ENCODE data around the gene CHRNA4. TPM values are rescaled to one million over a fixed set of nuclear protein-coding genes. Genes with fewer than 3 reads are reported as not detected.

The CHRNA4 gene
- total and polyA plus RNA-seq, 5 donors, result 0.02 to 0.54 (median 0.27) TPM; not detected in 1

DNA sequence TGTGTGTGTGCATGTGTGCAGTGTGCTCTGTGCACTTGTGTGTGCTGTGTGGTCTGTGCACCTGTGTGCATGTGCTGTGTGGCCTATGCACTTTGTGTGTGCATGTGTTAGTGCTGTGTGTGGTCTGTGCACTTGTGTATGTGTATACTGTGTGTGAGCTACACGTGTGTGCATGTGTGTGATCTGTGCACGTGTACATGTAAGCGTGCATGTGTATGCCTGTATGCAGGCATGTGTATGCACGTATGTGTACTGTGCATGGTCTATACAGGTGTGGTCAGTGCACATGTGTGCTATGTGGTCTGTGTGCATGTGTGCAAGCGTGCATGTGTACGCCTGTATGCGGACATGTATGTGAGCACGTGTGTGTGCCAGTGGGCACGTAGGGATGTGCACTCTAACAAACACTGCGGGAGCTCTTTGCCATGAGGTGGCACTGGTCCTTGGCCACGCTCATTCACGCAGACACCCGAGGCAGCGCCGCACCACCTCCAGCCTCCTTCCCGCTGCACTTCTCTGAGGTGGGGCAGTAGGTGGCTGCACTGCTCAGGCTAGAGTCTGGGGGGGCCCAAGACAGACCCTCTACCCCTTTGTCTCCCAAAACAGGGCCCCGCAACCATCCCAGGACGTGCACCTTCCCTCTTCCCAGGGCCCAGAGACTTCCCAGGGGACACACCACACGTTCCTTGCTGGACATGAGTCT, 42.4 kb upstream of the CHRNA4 start:
- Histone ChIP-seq H3K9me3 (ENCODE audit: control insufficient read depth, low read length) (no peaks in the 10 kb centered on the region), H3K4me3 (ENCODE audit: low read length) (no peak overlapping the region), H3K27me3 (ENCODE audit: control insufficient read depth, insufficient read depth) (no peaks in the 10 kb centered on the region), H3K4me1 (ENCODE audit: control insufficient read depth, insufficient read depth, low read length) (no peaks in the 10 kb centered on the region), H3K27ac (ENCODE audit: low read length) (no peak overlapping the region)
- 80% methylated on average over 19 of the region's 19 CpGs for WGBS
- no peak for ATAC-seq
- intact Hi-C loops (cut with DNase I), result no loop called here
- peak in 1 of 3 donors; percentile 26 for DNase-seq

DNA sequence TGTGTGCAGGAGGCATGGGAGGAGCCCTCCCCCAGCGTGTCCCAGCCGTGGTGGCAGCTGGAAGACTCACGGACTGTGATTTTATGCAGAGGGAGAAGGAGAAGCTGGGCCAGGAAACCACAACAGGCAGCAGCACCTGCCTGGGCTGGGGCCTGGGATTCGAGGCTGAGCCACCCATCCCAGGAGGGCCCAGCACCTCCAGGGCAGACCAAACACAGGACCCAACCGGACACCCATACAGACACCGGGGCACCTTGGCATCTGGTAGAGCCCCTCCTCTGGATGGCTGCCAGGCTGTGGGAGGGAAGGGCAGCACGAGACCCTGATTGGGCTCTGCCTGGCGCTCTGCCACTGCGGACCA, 41.7 kb upstream of the CHRNA4 start:
- Histone ChIP-seq H3K27me3 (ENCODE audit: control insufficient read depth, insufficient read depth) (no peaks in the 10 kb centered on the region), H3K9me3 (ENCODE audit: control insufficient read depth, low read length) (no peaks in the 10 kb centered on the region), H3K4me1 (ENCODE audit: control insufficient read depth, insufficient read depth, low read length) (no peaks in the 10 kb centered on the region), H3K4me3 (ENCODE audit: low read length) (no peak overlapping the region), H3K27ac (ENCODE audit: low read length) (no peak overlapping the region)
- no peak for ATAC-seq
- WGBS, result 44% methylated on average over 9 of the region's 9 CpGs
- intact Hi-C loops (cut with DNase I), result no loop called here
- peak in 1 of 3 donors; percentile 41 for DNase-seq

DNA sequence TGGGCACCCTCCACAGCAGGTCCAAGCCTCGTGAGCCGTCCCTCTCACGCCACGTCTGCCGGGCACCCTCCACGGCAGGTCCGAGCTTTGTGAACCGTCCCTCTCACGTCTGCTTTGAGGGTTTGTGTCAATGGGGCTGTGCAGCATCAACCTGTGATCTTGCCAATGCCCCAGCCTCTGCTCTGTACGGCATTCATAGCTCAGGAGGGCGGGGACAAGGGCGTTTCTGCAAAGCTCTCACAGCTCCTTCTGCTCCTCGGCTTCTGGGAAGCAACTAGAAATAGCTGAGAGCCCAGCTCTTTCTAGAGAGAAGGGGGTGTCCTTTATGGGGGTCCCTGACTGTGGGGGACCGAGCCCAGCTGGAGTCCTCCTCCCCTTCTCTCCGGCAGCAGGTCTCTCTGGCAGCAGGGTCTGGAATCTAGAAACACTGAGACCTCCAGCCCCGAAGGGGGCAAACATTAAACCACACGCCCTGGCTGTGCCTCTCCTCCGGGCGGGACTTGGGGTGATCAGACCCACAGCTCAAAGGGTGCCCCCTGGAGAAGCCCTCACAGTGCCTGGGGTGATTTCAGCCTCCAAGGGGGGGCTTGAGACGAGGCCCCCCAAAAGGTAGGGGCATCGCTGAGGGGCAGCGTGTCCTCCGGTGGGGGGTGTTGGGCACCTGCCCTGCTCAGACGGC, 41.2 kb upstream of the CHRNA4 start:
- ATAC-seq (no peak), DNase-seq (peak in 1 of 3 donors; percentile 36)
- WGBS, result 66% methylated on average over 24 of the region's 24 CpGs
- intact Hi-C loops (cut with DNase I), result no loop called here
- Histone ChIP-seq H3K9me3 (ENCODE audit: control insufficient read depth, low read length) (no peaks in the 10 kb centered on the region), H3K27ac (ENCODE audit: low read length) (no peak overlapping the region), H3K4me1 (ENCODE audit: control insufficient read depth, insufficient read depth, low read length) (no peaks in the 10 kb centered on the region), H3K27me3 (ENCODE audit: control insufficient read depth, insufficient read depth) (no peaks in the 10 kb centered on the region), H3K4me3 (ENCODE audit: low read length) (no peak overlapping the region)

DNA sequence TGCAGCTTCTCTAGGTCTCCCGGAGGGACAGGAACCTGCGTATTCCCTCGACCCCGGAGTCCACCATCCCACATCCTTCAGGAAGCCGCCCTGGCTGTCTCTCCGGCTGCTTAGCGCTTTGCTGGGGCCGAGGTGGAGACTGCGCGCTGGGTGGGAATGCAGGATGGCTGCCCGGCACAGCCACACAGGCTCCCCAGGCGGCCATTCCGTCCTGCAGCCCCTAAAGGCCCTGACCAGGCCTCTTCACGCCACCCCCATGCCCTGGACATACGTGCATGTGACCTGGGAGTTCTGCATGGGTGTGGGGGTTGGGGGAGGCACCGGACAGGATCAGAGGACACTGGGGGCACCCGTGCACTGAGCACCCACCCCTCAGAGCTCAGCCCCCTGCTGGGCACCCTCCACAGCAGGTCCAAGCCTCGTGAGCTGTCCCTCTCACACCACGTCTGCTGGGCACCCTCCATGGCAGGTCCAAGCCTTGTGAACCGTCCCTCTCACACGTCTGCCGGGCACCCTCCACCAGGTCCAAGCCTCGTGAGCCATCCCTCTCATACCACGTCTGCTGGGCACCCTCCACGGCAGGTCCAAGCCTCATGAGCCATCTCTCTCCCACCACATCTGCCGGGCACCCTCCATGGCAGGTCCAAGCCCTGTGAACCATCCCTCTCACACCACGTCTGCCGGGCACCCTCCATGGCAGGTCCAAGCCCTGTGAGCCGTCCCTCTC, 40.4 kb upstream of the CHRNA4 start:
- H3K27me3 ChIP-seq (ENCODE audit: control insufficient read depth, insufficient read depth), result no peaks in the 10 kb centered on the region
- no peaks in the 10 kb centered on the region for H3K9me3 ChIP-seq (ENCODE audit: control insufficient read depth, low read length)
- no peaks in the 10 kb centered on the region for H3K4me1 ChIP-seq (ENCODE audit: control insufficient read depth, insufficient read depth, low read length)
- ATAC-seq, result no peak
- intact Hi-C loops (cut with DNase I), result no loop called here
- 74% methylated on average over 29 of the region's 29 CpGs for WGBS
- peak in 1 of 3 donors; percentile 31 for DNase-seq
- no peak overlapping the region for H3K27ac ChIP-seq (ENCODE audit: low read length)
- no peak overlapping the region for H3K4me3 ChIP-seq (ENCODE audit: low read length)

DNA sequence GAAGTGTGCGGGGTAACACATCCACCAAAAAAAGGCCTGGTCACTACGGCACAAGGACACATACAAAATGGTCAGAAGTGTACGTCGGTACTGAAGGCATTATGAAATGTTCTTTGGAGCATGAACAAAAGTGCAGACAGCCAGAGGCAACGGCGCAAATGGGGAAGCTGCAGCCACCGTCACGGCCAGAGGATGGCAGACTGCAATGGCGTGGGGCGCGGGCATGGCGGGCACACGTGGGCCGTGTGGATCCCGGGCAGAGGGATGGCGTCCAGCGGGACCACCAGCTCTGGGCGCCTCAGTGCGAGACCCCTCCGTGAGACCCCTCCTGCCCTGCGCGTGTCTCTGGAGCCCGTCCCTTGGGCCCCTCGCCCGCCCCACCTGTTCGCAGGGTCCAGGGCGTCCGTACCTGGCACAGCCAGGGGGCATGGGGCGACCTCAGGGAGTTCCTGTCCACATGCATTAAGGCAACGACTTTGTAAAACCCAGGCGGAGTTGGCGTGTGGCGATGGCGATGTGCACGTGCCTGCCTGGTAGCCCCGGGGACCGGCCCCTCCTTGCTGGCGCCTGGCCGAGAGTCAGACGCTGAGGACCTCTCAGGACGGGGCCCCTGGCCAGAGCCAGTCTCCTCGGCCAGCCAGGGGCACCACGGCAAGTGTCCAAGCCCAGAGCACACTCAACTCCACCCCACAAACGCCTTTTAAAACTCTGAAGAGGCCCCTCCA, 39.5 kb upstream of the CHRNA4 start:
- 83% methylated on average over 44 of the region's 44 CpGs for WGBS
- no peak for ATAC-seq
- H3K27me3 ChIP-seq (ENCODE audit: control insufficient read depth, insufficient read depth), result no peaks in the 10 kb centered on the region

DNA sequence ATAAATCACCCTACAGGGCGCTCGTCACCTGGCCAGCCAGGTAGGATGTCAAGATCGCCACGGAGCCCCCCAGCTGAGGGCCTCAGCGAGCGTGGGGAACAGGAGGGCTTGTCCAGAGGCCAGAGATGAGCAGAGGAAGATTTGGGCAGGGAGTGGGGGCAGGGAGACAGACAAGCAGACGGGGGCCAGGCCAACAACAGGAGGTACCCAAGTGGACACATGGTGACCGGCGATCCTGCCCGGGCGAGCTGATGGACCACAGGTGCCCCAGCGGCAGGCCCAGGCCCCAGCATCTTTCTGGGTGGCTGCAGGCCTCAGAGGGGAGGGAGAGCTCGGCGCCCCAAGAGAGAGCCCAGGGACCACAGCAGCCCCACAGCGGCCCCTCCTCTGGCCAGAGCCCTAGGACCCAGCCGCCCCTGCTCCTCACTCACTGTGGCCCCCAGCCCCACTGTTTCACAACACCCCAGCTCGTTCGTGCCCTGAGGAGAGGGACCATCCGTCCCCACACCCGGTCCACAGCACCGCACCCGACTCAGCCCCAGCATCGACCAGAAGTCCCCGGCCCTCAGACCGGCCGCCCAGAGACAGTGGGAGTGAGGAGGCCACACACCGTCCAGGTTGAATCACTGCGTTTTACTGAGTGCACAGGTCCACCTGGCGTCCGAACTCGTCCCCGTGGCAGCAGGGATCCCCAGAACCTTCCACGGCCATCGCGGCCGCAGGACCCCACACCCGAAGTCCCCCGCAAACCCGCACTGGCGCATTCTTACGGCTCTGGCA, 38.6 kb upstream of the CHRNA4 start:
- ATAC-seq, result no peak

More for the DNA sequence above, 39.5 kb upstream of the CHRNA4 start:
- H3K27ac ChIP-seq (ENCODE audit: low read length), result no peak overlapping the region
- DNase-seq, result peak in 1 of 3 donors; percentile 48
- intact Hi-C loops (cut with DNase I), result no loop called here
- H3K4me1 ChIP-seq (ENCODE audit: control insufficient read depth, insufficient read depth, low read length), result no peaks in the 10 kb centered on the region
- no peak overlapping the region for H3K4me3 ChIP-seq (ENCODE audit: low read length)
- no peaks in the 10 kb centered on the region for H3K9me3 ChIP-seq (ENCODE audit: control insufficient read depth, low read length)

DNA sequence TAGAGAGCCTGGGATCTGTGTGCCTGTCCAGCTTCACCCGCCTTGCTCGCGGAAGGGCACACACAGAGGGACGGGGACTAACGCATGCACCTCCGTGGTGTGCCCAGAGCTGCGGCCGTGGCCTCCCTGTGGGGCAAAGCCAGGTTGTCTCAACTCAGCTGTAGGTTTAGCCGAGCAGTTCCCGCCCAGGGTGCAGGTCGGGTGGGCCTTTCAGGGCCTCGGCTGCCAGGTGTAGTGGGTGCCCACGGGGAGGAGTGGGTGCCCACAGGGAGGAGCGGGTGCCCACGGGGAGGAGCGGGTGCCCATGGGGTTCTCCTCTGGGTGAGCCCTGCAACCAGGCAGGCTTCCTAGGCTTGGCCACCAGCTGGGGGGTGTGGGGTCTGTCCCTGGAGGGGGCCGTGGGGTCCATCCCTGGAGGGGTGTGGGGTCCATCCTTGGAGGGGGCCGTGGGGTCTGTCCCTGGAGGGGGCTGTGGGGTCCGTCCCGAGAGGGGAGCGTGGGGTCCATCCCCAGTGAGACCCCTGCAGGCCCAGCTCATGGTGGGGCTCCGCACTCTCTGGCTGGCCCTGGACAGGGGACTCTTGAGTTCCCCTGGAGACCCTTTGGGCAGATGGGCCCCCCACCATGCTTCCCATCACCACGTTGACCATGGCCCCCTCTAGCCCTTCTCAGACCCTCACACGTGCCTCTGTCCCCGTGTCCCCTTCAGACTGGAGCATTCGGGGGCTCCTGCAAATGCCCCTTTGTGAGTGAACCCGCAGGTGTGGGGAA, 37.8 kb upstream of the CHRNA4 start:
- 83% methylated on average over 27 of the region's 27 CpGs for WGBS
- intact Hi-C loops (cut with DNase I), result no loop called here
- no peak overlapping the region for H3K27ac ChIP-seq (ENCODE audit: low read length)
- H3K4me1 ChIP-seq (ENCODE audit: control insufficient read depth, insufficient read depth, low read length), result no peaks in the 10 kb centered on the region
- H3K27me3 ChIP-seq (ENCODE audit: control insufficient read depth, insufficient read depth), result no peaks in the 10 kb centered on the region
- ATAC-seq (peak in 1 of 2 donors; percentile 6), DNase-seq (peak in 1 of 3 donors; percentile 50)
- H3K4me3 ChIP-seq (ENCODE audit: low read length), result no peak overlapping the region
- H3K9me3 ChIP-seq (ENCODE audit: control insufficient read depth, low read length), result no peaks in the 10 kb centered on the region

More for the DNA sequence above, 38.6 kb upstream of the CHRNA4 start:
- no peaks in the 10 kb centered on the region for H3K4me1 ChIP-seq (ENCODE audit: control insufficient read depth, insufficient read depth, low read length)
- no peaks in the 10 kb centered on the region for H3K9me3 ChIP-seq (ENCODE audit: control insufficient read depth, low read length)
- intact Hi-C loops (cut with DNase I), result no loop called here
- 86% methylated on average over 41 of the region's 41 CpGs for WGBS
- DNase-seq, result peak in 1 of 3 donors; percentile 52
- H3K27me3 ChIP-seq (ENCODE audit: control insufficient read depth, insufficient read depth), result no peaks in the 10 kb centered on the region
- no peak overlapping the region for H3K27ac ChIP-seq (ENCODE audit: low read length)
- no peak overlapping the region for H3K4me3 ChIP-seq (ENCODE audit: low read length)

DNA sequence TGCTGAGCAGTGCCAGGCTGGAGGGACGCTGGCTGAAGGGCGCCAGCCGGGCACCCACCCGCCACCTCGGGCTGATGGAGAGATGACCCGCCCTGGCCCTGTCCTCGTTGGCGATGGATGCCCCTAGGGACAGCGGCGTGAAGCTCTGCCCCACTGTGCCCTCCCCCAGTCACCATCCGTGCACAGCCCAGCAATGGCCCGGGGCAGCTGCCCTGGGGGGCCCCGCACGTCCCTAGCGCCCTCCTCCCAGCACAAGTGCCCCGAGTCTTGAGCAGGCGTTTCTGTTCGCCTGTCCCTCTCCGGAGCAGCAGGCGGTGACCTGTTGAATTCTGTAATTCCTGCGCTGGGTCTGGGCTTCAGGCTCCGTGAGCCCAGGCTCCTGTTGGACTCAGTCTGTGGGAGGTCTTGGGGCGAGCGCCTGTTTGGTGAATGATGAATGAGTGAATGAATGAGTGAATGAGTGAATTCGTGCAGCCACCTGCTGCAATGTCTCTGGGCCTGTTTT, 36.8 kb upstream of the CHRNA4 start:
- Histone ChIP-seq H3K27me3 (ENCODE audit: control insufficient read depth, insufficient read depth) (no peaks in the 10 kb centered on the region), H3K4me3 (ENCODE audit: low read length) (no peak overlapping the region), H3K27ac (ENCODE audit: low read length) (no peak overlapping the region), H3K4me1 (ENCODE audit: control insufficient read depth, insufficient read depth, low read length) (no peaks in the 10 kb centered on the region), H3K9me3 (ENCODE audit: control insufficient read depth, low read length) (no peaks in the 10 kb centered on the region)
- 83% methylated on average over 25 of the region's 25 CpGs for WGBS
- no peak for DNase-seq
- no peak for ATAC-seq
- intact Hi-C loops (cut with DNase I), result no loop called here

DNA sequence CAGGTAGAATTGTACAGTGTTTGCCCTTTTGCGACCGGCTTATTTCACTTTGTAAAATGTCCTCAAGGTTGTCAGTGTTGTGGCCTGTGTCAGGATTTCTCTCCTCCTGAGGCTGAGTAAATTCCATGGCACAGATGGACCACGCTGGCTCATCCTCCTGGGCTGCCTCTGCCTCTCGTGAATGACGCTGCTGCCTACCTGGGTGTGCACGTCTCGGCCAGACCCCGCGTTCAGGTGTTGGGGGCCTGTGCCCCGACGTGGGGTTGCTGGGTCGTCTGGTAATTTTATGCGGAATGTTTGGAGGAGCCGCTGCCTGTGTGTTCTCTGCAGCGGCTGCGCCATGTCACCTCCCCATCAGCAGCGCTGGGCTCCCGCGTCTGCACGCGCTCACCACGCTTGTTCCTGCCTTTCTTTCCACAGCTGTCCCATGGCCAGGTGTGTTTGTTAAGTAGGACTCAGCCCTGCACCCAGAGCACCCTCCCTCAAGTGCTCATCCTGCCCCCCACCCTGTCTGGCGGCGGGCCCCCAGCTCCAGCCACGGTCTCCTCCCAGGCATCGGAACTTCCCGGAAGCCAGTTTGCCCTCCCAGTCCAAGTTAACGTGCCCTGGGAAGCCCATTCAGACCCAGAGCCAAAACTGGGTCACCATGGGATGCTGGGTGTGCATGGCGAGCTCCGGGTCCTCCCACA, 36.1 kb upstream of the CHRNA4 start:
- H3K27me3 ChIP-seq (ENCODE audit: control insufficient read depth, insufficient read depth), result no peaks in the 10 kb centered on the region
- DNase-seq, result no peak
- no peaks in the 10 kb centered on the region for H3K9me3 ChIP-seq (ENCODE audit: control insufficient read depth, low read length)
- intact Hi-C loops (cut with DNase I), result no loop called here
- no peak overlapping the region for H3K27ac ChIP-seq (ENCODE audit: low read length)
- H3K4me3 ChIP-seq (ENCODE audit: low read length), result no peak overlapping the region
- no peaks in the 10 kb centered on the region for H3K4me1 ChIP-seq (ENCODE audit: control insufficient read depth, insufficient read depth, low read length)
- no peak for ATAC-seq
- WGBS, result 86% methylated on average over 30 of the region's 30 CpGs
